WTC11 (cell line): ENCODE data around the gene TSPAN17. TPM values are rescaled to one million over a fixed set of nuclear protein-coding genes. Genes with fewer than 3 reads are reported as not detected.

Source experiments
- ATAC-seq: fragments of 200-7000 bp; cut with Tn5 transposase; 2 replicates; pipeline ENCODE4 v1.10.0; 2021; ENCODE audit warnings: mild to moderate bottlenecking, moderate library complexity
- CTCF ChIA-PET: fragments of 300-600 bp; sonication (Branson Sonifier 250); formaldehyde crosslinking; loops from one replicate; lab custom pipeline; 2021; ENCODE audit warnings: antibody characterized with exemption; lab: Charles Lee
- POLR2A ChIA-PET: fragments of 350-600 bp; sonication (Branson Sonifier 250); formaldehyde crosslinking; loops from one replicate; lab custom pipeline; 2021; ENCODE audit warnings: antibody characterized with exemption; lab: Charles Lee
- DNase-seq: peaks from one replicate; pipeline ENCODE4 v3.0.0; 2021; ENCODE audit warnings: low spot score
- H3K27ac Mint-ChIP-seq: 2 replicates; pipeline ENCODE4 v1.8.0; 2021; ENCODE audit warnings: mixed read lengths
- H3K27me3 Mint-ChIP-seq: 2 replicates; pipeline ENCODE4 v1.8.0; 2021; ENCODE audit warnings: low read depth, mild to moderate bottlenecking, moderate library complexity, mixed read lengths
- H3K36me3 Mint-ChIP-seq: 2 replicates; pipeline ENCODE4 v1.8.0; 2021; ENCODE audit warnings: mixed read lengths
- H3K4me1 Mint-ChIP-seq: 2 replicates; pipeline ENCODE4 v1.8.0; 2022; ENCODE audit warnings: mixed read lengths
- H3K4me3 Mint-ChIP-seq: 2 replicates; pipeline ENCODE4 v1.8.0; 2021; ENCODE audit warnings: mild to moderate bottlenecking, moderate library complexity, mixed read lengths
- H3K9me3 Mint-ChIP-seq: 2 replicates; pipeline ENCODE4 v1.8.0; 2021; ENCODE audit warnings: mixed read lengths
- ARID4B ChIP-seq: sonication (generic); formaldehyde crosslinking; IDR thresholded peaks from 2 replicates; pipeline ENCODE4 v1.8.0; 2023; ENCODE audit warnings: missing genetic modification reagents, mild to moderate bottlenecking, borderline replicate concordance
- ATF3 ChIP-seq: sonication (generic); formaldehyde crosslinking; conservative IDR thresholded peaks from 2 replicates; pipeline ENCODE4 v1.8.1; 2022; ENCODE audit warnings: mild to moderate bottlenecking, missing genetic modification reagents
- CREB1 ChIP-seq: sonication (generic); formaldehyde crosslinking; IDR thresholded peaks from 2 replicates; pipeline ENCODE4 v1.8.0; 2023; ENCODE audit warnings: mild to moderate bottlenecking, missing genetic modification reagents
- E2F4 ChIP-seq: sonication (generic); formaldehyde crosslinking; IDR thresholded peaks from 2 replicates; pipeline ENCODE4 v1.8.1; 2022; ENCODE audit warnings: low read depth, mild to moderate bottlenecking, moderate library complexity, missing genetic modification reagents, borderline replicate concordance
- EMX1 ChIP-seq: fragments of 250-450 bp; sonication (Bioruptor Pico); IDR thresholded peaks from 2 replicates; pipeline ENCODE4 v1.8.0; 2021; ENCODE audit warnings: mild to moderate bottlenecking
- ESRRA ChIP-seq: sonication (generic); formaldehyde crosslinking; IDR thresholded peaks from 2 replicates; pipeline ENCODE4 v1.8.1; 2022; ENCODE audit warnings: mild to moderate bottlenecking, missing genetic modification reagents, borderline replicate concordance
- FOXP4 ChIP-seq: sonication (generic); formaldehyde crosslinking; IDR thresholded peaks from 2 replicates; pipeline ENCODE4 v1.8.0; 2022; ENCODE audit warnings: mild to moderate bottlenecking, missing genetic modification reagents
- JAZF1 ChIP-seq: fragments of 250-450 bp; sonication (Bioruptor Pico); IDR thresholded peaks from 2 replicates; pipeline ENCODE4 v1.9.0; 2021; ENCODE audit warnings: moderate library complexity, mild to moderate bottlenecking, inconsistent platforms
- MAX ChIP-seq: sonication (generic); formaldehyde crosslinking; IDR thresholded peaks from 2 replicates; pipeline ENCODE4 v1.8.0; 2022; ENCODE audit warnings: mild to moderate bottlenecking, missing genetic modification reagents
- NFATC4 ChIP-seq: fragments of 250-450 bp; sonication (Bioruptor Pico); IDR thresholded peaks from 2 replicates; pipeline ENCODE4 v1.9.0; 2021; ENCODE audit warnings: mild to moderate bottlenecking
- NFYB ChIP-seq: sonication (generic); formaldehyde crosslinking; conservative IDR thresholded peaks from 2 replicates; pipeline ENCODE4 v1.8.0; 2022; ENCODE audit warnings: low read depth, missing genetic modification reagents
- NR2C2 ChIP-seq: sonication (generic); formaldehyde crosslinking; IDR thresholded peaks from 2 replicates; pipeline ENCODE4 v1.8.0; 2022; ENCODE audit warnings: mild to moderate bottlenecking, missing genetic modification reagents
- SMAD4 ChIP-seq: sonication (generic); formaldehyde crosslinking; IDR thresholded peaks from 2 replicates; pipeline ENCODE4 v1.8.0; 2022; ENCODE audit warnings: mild to moderate bottlenecking, missing genetic modification reagents
- TEAD1 ChIP-seq: sonication (generic); formaldehyde crosslinking; IDR thresholded peaks from 2 replicates; pipeline ENCODE4 v1.8.0; 2022; ENCODE audit warnings: mild to moderate bottlenecking, missing genetic modification reagents
- ZNF219 ChIP-seq: sonication (generic); formaldehyde crosslinking; IDR thresholded peaks from 2 replicates; pipeline ENCODE4 v1.8.0; 2023; ENCODE audit warnings: missing genetic modification reagents, mild to moderate bottlenecking, borderline replicate concordance
- ZNF281 ChIP-seq: sonication (generic); formaldehyde crosslinking; IDR thresholded peaks from 2 replicates; pipeline ENCODE4 v1.8.0; 2023; ENCODE audit warnings: mild to moderate bottlenecking, missing genetic modification reagents
- ZNF423 ChIP-seq: fragments of 250-450 bp; sonication (Bioruptor Pico); IDR thresholded peaks from 2 replicates; pipeline ENCODE4 v2.1.2; 2022; ENCODE audit warnings: mild to moderate bottlenecking, moderate library complexity
- total RNA-seq: library from RNA; stranded (reverse); gene quantifications from 3 replicates; pipeline ENCODE4 v1.2.3, GENCODE V29; 2021

TSPAN17 gene
- total RNA-seq, 1 experiment from 2014 or later, result 47.8 TPM

GRCh38 chr5:176620333-176620981, 26.8 kb upstream of the TSPAN17 start (continued):
- no peak for TF ChIP-seq ZNF281
- no peak for TF ChIP-seq JAZF1 (CRISPR knock-in tag)

GRCh38 chr5:176621661-176622079, 25.6 kb upstream of the TSPAN17 start:
- Mint-ChIP-seq H3K27me3 (peaks cover 50% of the 10 kb centered on the region), H3K4me3 (no peak overlapping the region), H3K36me3 (no peaks in the 10 kb centered on the region), H3K4me1 (peaks cover 8% of the 10 kb centered on the region), H3K9me3 (no peaks in the 10 kb centered on the region), H3K27ac (no peak overlapping the region)
- ATAC-seq, result no peak
- DNase-seq, result no peak
- TF ChIP-seq SMAD4 (CRISPR knock-in tag), result no peak
- no peak for TF ChIP-seq E2F4 (CRISPR knock-in tag)
- no peak for TF ChIP-seq ARID4B (CRISPR knock-in tag)
- TF ChIP-seq ZNF219 (CRISPR knock-in tag), result no peak
- TF ChIP-seq NFYB (CRISPR knock-in tag), result no peak
- TF ChIP-seq ZNF423 (CRISPR knock-in tag), result no peak
- no peak for TF ChIP-seq MAX (CRISPR knock-in tag)
- TF ChIP-seq ATF3, result no peak
- no peak for TF ChIP-seq NR2C2
- no peak for TF ChIP-seq EMX1 (CRISPR knock-in tag)
- no peak for TF ChIP-seq ESRRA (CRISPR knock-in tag)
- TF ChIP-seq TEAD1, result no peak
- TF ChIP-seq FOXP4 (CRISPR knock-in tag), result no peak
- no peak for TF ChIP-seq CREB1 (CRISPR knock-in tag)
- no peak for TF ChIP-seq NFATC4 (CRISPR knock-in tag)
- no peak for TF ChIP-seq JAZF1 (CRISPR knock-in tag)
- CTCF ChIA-PET, result interaction anchor here (1.0 to 1.7 kb wide), 5 partner anchors 9 to 39 kb away, joined by 4 to 10 read pairs (median 5); partner anchors contain the start of genes EIF4E1B, SNCB and TSPAN17
- POLR2A ChIA-PET, result no interaction called here
